ENCODE data around the gene IL17REL.

IL17REL gene

GRCh38 chr22:49979587-49980264, 32.8 kb downstream of the IL17REL start:
- no peak for DNase-seq (ENCODE audit: extremely low read depth, low read depth)
- H3K4me3 ChIP-seq (replicated peaks; ENCODE audit: low read depth, low read length) = no peak overlapping the region
- TF ChIP-seq CTCF (IDR thresholded peaks at IDR 0.05; ENCODE audit: low read depth, low read length, missing control alignments) = peak; percentile 76

GRCh38 chr22:49977578-49977977, 35.0 kb downstream of the IL17REL start:
- no peak overlapping the region for H3K4me3 ChIP-seq (replicated peaks; ENCODE audit: low read depth, low read length)
- no peak for DNase-seq (ENCODE audit: extremely low read depth, low read depth)
- no peak for TF ChIP-seq CTCF (IDR thresholded peaks at IDR 0.05; ENCODE audit: low read depth, low read length, missing control alignments)

- H3K4me3 ChIP-seq (replicated peaks; ENCODE audit: low read depth, low read length) = no peak overlapping the region
- no peak for DNase-seq (ENCODE audit: extremely low read depth, low read depth)
- no peak for TF ChIP-seq CTCF (IDR thresholded peaks at IDR 0.05; ENCODE audit: low read depth, low read length, missing control alignments)
Observed at GRCh38 chr22:49976439-49977175, 36.0 kb downstream of the IL17REL start.

- DNase-seq (ENCODE audit: extremely low read depth, low read depth) = no peak
- H3K4me3 ChIP-seq (replicated peaks; ENCODE audit: low read depth, low read length) = no peak overlapping the region
- TF ChIP-seq CTCF (IDR thresholded peaks at IDR 0.05; ENCODE audit: low read depth, low read length, missing control alignments) = no peak
Observed at GRCh38 chr22:49975543-49976389, 36.8 kb downstream of the IL17REL start.

- no peak for DNase-seq (ENCODE audit: extremely low read depth, low read depth)
- TF ChIP-seq CTCF (IDR thresholded peaks at IDR 0.05; ENCODE audit: low read depth, low read length, missing control alignments) = no peak
- no peak overlapping the region for H3K4me3 ChIP-seq (replicated peaks; ENCODE audit: low read depth, low read length)
Observed at GRCh38 chr22:49973018-49973961, 39.3 kb downstream of the IL17REL start.

Data from HFF-Myc (cell line).